ENCODE measurements around the gene ATP11A. TPM values are rescaled to one million over a fixed set of nuclear protein-coding genes. Genes with fewer than 3 reads are reported as not detected.

The ATP11A gene
- total RNA-seq, 2 experiments from 2014 or later, result 24.7 to 25.6 TPM

DNA sequence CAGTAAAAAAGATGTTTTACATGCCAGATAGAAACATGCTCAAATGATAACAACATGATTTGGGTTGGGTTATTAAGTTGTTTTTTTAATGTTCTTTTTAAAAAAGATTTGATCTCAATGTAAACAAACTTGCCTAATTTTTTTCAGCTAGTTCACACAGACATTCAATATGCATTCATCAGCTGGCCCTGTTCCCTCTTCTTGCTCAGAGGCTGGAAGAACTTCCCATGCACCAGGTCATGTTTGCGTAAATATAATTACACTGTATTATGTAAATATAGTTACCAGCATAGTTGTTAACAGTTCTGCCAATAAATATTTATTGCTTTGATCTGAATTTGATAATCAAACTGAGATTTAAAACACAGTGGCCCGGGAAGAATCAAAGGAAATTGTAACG, 70.6 kb downstream of the ATP11A start:
- Mint-ChIP-seq H3K27ac (no peak overlapping the region), H3K9me3 (no peaks in the 10 kb centered on the region), H3K4me1 (ENCODE audit: low read depth) (peaks cover 15% of the 10 kb centered on the region), H3K36me3 (ENCODE audit: low read depth) (no peaks in the 10 kb centered on the region), H3K4me3 (no peak overlapping the region), H3K27me3 (ENCODE audit: low read depth) (no peaks in the 10 kb centered on the region)
- CTCF ChIA-PET, result no interaction called here
- no peak for DNase-seq
- intact Hi-C loops (cut with micrococcal nuclease), result no loop called here

DNA sequence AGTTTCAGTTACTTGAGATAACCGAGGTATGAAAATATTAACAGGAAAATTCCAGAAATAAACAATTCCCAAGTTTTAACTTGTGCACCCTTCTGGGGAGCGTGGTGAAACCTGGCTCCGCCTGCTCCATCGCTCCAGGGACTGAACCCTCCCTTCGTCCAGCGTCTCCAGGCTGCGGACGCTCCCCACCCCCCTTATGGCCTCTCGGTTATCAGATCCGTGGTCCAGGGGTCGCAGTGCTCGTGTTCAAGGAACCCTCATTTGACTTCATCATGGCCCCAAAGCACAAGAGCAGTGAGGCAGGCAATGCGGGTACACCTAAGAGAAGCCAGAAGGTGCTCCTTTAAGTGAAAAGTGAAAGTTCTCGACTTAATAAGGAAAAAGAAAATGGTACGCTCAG, 71.1 kb downstream of the ATP11A start:
- Mint-ChIP-seq H3K27me3 (ENCODE audit: low read depth) (no peaks in the 10 kb centered on the region), H3K4me3 (no peak overlapping the region), H3K9me3 (no peaks in the 10 kb centered on the region), H3K27ac (no peak overlapping the region), H3K4me1 (ENCODE audit: low read depth) (peaks cover 16% of the 10 kb centered on the region), H3K36me3 (ENCODE audit: low read depth) (no peaks in the 10 kb centered on the region)
- intact Hi-C loops (cut with micrococcal nuclease), result no loop called here
- CTCF ChIA-PET, result no interaction called here
- no peak for DNase-seq

DNA sequence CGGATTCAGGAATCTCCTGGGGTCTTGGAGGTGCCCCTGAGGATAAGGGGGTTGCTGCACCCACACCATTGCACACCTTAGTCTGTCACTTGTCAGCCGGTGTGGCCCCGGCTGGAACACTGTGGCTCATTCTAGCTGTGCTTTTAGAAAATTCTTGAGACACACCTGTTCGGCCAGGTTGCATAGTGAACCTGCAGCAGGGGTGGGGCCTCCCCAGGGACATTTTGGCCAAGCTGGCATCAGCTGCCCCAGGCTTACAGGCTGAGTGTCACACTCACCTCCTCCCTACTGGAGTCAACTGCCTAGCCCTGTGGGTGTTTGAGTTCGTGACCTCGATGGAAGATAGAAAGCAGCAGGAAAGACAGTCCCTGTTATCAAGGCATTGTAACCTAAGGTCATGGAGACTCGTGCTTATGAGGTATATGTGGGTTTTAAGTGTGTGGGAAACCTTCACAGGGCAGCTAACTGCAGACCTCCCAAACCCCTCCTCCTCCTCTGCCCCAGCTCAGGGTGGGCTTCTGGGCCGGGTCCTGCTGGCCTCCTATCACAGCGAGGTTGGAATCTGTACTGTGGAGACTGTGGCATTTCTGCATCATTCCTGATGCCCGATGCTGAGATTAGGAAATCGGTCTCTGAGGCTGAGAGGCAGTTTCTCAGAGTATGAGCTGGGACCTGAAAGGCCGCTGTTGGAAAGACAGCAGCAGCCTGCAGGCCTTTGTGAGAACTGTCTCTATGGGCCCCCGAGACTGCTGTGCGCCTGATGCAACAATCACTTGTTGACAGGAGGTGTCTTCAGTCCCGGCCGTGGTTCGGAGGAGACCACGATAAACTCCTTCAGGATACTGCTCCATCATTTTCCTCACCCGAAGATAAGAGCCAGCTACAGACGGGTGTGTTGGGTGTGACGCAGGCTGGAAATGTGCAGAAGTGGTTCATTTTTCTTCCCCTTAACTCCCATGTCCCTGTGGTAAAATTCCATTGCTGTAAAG, 72.2 kb downstream of the ATP11A start:
- Mint-ChIP-seq H3K4me3 (no peak overlapping the region), H3K4me1 (ENCODE audit: low read depth) (peaks cover 20% of the 10 kb centered on the region), H3K9me3 (no peaks in the 10 kb centered on the region), H3K27me3 (ENCODE audit: low read depth) (no peaks in the 10 kb centered on the region), H3K27ac (no peak overlapping the region), H3K36me3 (ENCODE audit: low read depth) (no peaks in the 10 kb centered on the region)
- CTCF ChIA-PET, result interaction anchor here (0.7 kb wide), 1 partner anchor 57 kb away, joined by 3 read pairs; no protein-coding TSS in a partner anchor
- intact Hi-C loops (cut with micrococcal nuclease), result no loop called here
- no peak for DNase-seq

DNA sequence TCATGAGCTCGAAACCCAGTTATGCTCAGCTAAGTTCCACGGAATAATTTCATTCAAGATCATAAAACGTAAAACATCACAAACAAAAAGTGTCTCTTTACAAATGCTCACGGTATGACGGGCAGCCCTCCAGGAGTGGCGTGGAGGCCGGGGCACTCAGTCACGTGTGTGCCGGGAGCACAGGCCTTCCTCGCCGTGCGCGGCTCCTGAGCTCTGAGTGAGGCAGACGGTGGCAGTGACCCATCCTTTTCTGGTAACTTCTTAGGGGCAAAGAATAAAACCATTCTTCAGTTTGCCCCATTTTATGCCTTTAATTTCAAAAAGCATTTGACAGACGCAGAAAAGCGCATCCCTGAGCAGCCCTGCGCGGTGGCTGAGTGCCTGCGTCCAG, 72.8 kb downstream of the ATP11A start:
- Mint-ChIP-seq H3K36me3 (ENCODE audit: low read depth) (no peaks in the 10 kb centered on the region), H3K27ac (no peak overlapping the region), H3K9me3 (no peaks in the 10 kb centered on the region), H3K4me1 (ENCODE audit: low read depth) (peaks cover 19% of the 10 kb centered on the region), H3K27me3 (ENCODE audit: low read depth) (no peaks in the 10 kb centered on the region), H3K4me3 (no peak overlapping the region)
- no peak for DNase-seq
- intact Hi-C loops (cut with micrococcal nuclease), result no loop called here
- CTCF ChIA-PET, result interaction anchor here (0.7 kb wide), 1 partner anchor 57 kb away, joined by 3 read pairs; no protein-coding TSS in a partner anchor

DNA sequence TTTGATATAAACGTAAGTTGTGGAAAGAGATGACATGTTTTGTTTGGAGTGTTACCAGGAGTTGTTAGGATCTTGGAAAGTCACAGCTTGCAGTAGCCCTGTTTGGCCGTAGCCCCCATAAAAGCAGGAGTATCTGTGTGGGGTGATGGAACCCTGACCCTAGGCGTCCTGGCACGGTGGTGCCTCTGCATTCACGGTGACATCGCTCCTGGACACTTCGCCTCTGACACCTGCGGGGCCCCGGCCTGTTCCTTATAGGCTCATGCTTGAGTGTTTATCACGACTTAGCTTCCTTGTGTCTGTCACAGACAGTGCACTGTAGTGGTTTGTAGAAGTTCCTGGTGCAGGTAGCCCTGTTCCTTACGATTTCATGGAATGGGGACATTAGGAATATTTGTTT, 74.2 kb downstream of the ATP11A start:
- intact Hi-C loops (cut with micrococcal nuclease), result no loop called here

DNA sequence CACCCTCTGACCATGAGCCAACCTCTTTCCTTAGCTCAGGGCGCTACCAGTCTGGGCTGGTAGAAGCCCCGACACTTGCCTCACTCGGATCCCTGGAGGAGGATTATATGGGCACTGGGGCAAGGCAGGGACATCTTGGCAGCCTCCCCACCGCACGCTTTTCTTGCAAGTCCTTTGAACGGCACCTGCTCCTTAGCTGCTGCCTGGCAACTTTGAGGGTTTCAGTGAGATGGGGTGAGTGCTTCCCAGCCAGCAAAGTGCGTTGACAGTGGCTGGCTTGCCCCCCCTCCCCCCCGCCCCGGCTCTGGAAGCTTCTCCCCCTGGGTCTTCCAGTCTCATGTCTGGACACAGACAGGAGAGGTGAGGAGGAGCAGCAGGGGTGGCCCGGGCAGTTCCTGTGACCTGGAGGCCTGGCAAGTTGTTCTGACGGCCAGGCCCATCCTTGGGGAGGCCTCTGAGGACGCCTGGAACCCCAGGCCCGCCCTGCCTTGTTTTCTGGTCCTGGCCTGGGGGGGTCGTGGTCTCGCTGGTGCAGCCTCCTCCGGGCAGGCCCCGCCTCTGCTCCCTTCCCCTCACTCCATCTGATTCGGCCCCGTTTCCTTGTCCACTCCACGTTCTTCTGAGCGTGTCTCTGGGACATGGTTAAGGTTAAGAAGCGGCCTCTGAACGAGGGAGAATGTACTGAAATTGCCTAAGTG, 75.2 kb downstream of the ATP11A start:
- Mint-ChIP-seq H3K27me3 (ENCODE audit: low read depth) (no peaks in the 10 kb centered on the region), H3K9me3 (no peaks in the 10 kb centered on the region), H3K4me3 (no peak overlapping the region), H3K4me1 (ENCODE audit: low read depth) (peaks cover 24% of the 10 kb centered on the region), H3K27ac (no peak overlapping the region), H3K36me3 (ENCODE audit: low read depth) (no peaks in the 10 kb centered on the region)
- intact Hi-C loops (cut with micrococcal nuclease), result no loop called here
- no peak for DNase-seq
- CTCF ChIA-PET, result no interaction called here

More for the DNA sequence above, 74.2 kb downstream of the ATP11A start:
- Mint-ChIP-seq H3K27ac (no peak overlapping the region), H3K4me1 (ENCODE audit: low read depth) (peaks cover 26% of the 10 kb centered on the region), H3K36me3 (ENCODE audit: low read depth) (no peaks in the 10 kb centered on the region), H3K4me3 (no peak overlapping the region), H3K9me3 (no peaks in the 10 kb centered on the region), H3K27me3 (ENCODE audit: low read depth) (no peaks in the 10 kb centered on the region)
- CTCF ChIA-PET, result no interaction called here
- no peak for DNase-seq

DNA sequence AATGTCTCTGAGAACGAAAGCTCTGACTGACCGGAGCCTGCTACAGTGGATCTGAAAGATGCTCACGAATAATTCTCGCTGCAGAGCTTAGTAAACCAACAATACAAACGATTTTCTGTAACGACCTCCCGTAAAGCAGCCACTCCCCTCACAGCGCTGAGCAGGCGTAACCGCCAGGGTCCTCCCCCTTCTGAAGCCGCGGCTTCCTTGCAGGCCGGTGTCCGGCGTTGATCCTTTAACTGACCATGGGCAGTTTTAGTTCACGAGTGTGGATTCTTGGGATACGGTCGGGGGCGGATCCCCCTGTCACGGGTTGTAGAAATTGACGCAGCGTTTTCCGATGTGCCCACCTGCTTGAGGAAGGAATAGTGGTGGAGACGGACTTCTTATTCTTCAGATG, 75.9 kb downstream of the ATP11A start:
- intact Hi-C loops (cut with micrococcal nuclease), result no loop called here
- Mint-ChIP-seq H3K4me1 (ENCODE audit: low read depth) (peaks cover 24% of the 10 kb centered on the region), H3K9me3 (no peaks in the 10 kb centered on the region), H3K4me3 (no peak overlapping the region), H3K27me3 (ENCODE audit: low read depth) (no peaks in the 10 kb centered on the region), H3K36me3 (ENCODE audit: low read depth) (no peaks in the 10 kb centered on the region), H3K27ac (no peak overlapping the region)
- CTCF ChIA-PET, result no interaction called here
- no peak for DNase-seq

DNA sequence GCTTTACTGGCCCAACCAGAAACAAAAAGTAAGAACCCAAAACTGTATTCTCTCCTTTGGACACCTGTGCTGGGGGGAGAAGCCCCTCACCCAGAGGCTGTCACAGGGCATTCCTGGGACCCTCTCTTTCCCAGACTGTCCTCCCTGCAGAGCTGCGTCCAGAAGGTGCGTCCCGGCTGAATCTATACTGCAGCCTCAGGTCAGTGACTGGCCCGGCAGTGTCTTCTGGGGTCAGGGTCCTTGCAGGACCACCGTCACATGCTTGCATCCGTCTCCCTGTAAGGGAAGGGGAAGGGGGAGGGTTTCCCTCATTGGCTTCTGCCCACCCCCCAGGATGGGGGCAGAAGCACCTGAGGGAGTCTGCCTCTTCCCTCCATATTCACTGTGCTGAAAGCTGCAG, 76.5 kb downstream of the ATP11A start:
- Mint-ChIP-seq H3K36me3 (ENCODE audit: low read depth) (no peaks in the 10 kb centered on the region), H3K9me3 (no peaks in the 10 kb centered on the region), H3K4me3 (no peak overlapping the region), H3K27me3 (ENCODE audit: low read depth) (no peaks in the 10 kb centered on the region), H3K4me1 (ENCODE audit: low read depth) (peaks cover 24% of the 10 kb centered on the region), H3K27ac (no peak overlapping the region)
- CTCF ChIA-PET, result no interaction called here
- intact Hi-C loops (cut with micrococcal nuclease), result no loop called here
- no peak for DNase-seq

DNA sequence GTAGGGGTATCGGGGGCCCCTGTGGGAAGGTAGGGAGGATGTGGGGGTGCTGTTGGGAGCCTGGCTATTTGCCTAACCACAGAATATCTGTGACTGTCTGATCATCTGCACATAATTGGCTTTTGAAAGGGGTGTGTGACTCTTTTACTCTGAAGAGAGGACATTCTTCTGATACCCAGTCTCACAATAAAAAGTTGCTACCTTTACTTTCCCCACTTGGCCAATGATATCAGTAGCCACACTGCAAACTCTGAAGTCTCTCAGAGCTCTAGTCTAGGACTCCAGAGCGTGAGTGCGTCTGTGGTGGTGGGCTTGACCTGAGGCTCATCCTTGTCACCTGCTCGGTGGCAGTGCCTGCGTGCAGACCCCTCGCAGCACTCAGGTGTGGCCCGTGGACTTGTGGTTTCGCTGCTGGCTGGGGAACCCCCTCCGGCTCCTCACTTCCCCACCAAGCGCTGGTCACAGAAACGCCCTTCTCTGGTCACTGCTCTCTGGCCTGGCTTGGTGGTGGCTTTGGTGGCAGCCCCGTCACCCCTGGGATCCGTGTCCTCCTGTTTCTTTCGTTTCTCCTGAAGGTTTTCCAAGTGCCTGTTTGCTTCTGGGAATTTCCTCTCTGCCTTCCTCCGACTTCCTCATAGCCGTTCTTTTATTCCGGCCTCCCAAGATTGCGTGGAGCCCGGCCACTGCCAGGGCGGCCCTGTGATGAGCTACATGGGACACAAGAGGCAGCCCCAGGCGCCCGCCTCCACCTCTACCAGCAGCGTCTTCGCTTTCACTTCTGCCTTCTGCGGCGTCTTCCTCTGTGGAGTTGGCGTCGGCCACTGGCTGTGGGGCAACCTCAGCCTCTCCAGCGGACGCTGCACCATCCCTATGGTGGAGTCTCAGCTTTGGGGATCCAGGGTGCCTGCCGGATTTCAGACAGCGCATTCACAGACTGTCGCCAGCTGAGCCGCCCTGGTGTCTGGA, 78.0 kb downstream of the ATP11A start:
- DNase-seq, result no peak
- Mint-ChIP-seq H3K27me3 (ENCODE audit: low read depth) (no peaks in the 10 kb centered on the region), H3K36me3 (ENCODE audit: low read depth) (no peaks in the 10 kb centered on the region), H3K4me1 (ENCODE audit: low read depth) (peaks cover 25% of the 10 kb centered on the region), H3K9me3 (no peaks in the 10 kb centered on the region), H3K27ac (peak overlapping the region; percentile 59), H3K4me3 (no peak overlapping the region)
- intact Hi-C loops (cut with micrococcal nuclease), result no loop called here
- CTCF ChIA-PET, result no interaction called here

DNA sequence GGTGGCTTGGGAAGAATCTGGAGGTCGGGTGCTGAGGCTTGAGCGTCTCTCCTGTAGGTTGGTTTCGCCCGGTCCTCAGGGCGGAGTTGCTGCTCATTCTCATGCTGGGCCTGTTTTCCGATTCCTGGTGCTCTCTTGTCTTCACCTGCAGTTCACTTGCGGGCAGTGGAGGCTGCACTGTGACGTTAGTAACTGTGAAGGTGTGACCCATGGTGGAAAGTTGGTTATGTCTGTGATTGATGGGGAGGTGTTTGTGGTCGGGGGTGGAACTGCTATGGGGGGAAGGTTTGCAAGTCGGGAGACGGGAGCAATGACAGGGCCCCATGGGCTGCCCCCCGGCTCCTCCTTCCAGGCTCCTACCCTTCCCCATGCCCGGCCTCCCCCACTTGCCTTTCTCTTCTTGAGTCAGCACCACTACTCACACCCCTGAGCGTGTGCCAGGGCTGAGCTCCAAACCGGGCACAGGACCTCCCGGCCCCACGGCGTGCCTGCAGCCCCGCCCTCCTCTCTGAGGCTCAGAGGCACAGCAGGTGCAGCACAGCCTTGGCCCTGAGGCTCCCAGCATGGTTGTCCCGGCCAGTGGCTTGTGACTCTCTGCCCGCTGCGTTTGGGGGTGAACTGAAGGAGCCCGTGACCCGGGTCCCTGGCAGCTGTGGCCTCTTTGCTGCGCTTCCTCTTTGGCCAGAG, 79.1 kb downstream of the ATP11A start:
- Mint-ChIP-seq H3K4me3 (no peak overlapping the region), H3K27me3 (ENCODE audit: low read depth) (no peaks in the 10 kb centered on the region), H3K4me1 (ENCODE audit: low read depth) (peaks cover 25% of the 10 kb centered on the region), H3K9me3 (no peaks in the 10 kb centered on the region), H3K36me3 (ENCODE audit: low read depth) (no peaks in the 10 kb centered on the region), H3K27ac (no peak overlapping the region)
- no peak for DNase-seq
- intact Hi-C loops (cut with micrococcal nuclease), result no loop called here
- CTCF ChIA-PET, result no interaction called here

DNA sequence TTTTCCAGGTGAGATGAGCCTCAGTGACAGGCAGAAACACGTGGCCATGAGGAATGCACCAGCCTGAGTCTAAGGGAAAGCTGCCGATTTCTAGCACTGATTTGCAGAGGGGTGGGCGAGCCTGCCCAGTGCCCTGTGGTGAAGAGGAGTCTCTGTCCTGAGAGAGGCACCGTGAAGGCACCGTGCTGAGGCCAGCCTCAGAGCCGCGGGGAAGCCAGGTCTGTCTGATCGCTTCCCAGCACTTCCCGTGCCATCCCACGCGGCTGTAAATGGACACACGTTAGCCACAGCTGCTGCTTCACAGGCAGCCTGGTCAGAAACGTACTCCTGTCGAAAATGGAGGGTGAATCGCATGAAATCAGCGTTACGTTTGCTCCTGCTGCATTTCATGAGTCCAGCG, 79.8 kb downstream of the ATP11A start:
- intact Hi-C loops (cut with micrococcal nuclease), result no loop called here
- CTCF ChIA-PET, result no interaction called here
- H3K4me3 Mint-ChIP-seq, result no peak overlapping the region

DNA sequence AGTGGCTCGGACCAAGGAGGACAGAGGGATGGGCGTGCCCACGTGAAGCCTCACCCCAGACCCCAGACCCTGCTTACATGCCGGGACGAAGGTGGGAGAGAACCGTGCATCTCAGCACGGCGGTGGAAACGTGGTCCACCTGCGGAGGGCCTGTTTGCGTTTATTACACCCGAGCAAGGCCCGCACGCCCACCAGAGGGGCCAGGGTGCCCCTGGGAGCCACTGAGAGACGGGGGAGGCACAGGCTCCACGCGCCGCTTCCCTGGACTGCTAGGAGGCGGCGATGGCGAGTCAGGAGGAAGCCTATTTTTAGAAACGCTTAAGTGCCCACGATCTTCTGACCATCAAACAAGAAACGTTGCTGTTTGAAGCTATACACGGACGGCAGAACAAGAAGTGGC, 80.7 kb downstream of the ATP11A start:
- Mint-ChIP-seq H3K36me3 (ENCODE audit: low read depth) (peaks cover 2% of the 10 kb centered on the region), H3K27me3 (ENCODE audit: low read depth) (no peaks in the 10 kb centered on the region), H3K4me1 (ENCODE audit: low read depth) (peaks cover 25% of the 10 kb centered on the region), H3K9me3 (no peaks in the 10 kb centered on the region), H3K4me3 (no peak overlapping the region), H3K27ac (no peak overlapping the region)
- CTCF ChIA-PET, result no interaction called here
- intact Hi-C loops (cut with micrococcal nuclease), result no loop called here
- DNase-seq, result no peak

More for the DNA sequence above, 79.8 kb downstream of the ATP11A start:
- Mint-ChIP-seq H3K36me3 (ENCODE audit: low read depth) (peaks cover 2% of the 10 kb centered on the region), H3K27me3 (ENCODE audit: low read depth) (no peaks in the 10 kb centered on the region), H3K9me3 (no peaks in the 10 kb centered on the region), H3K4me1 (ENCODE audit: low read depth) (peaks cover 25% of the 10 kb centered on the region), H3K27ac (no peak overlapping the region)
- no peak for DNase-seq
